Keratinocyte (primary cell): Measurements from ENCODE around the gene SMIM3. TPM values are rescaled to one million over a fixed set of nuclear protein-coding genes. Genes with fewer than 3 reads are reported as not detected.

ENCODE experiments used
- DNase-seq: peaks from one replicate; pipeline ENCODE4 v3.0.0-alpha.2; 2011; ENCODE audit warnings: low read depth, missing footprints, low spot score
- FAIRE-seq: peaks from 2 replicates; lab custom pipeline; 2011; peaks lifted over from hg19 to GRCh38; lab: Jason Lieb, UNC
- H2AFZ ChIP-seq: 2 replicates; pipeline ENCODE4 v1.6.0; 2012; ENCODE audit warnings: low read length, control low read depth, inconsistent platforms; ENCODE audit not compliant: control insufficient read depth
- H3K27ac ChIP-seq: 2 replicates; pipeline ENCODE4 v1.5.1; 2011; ENCODE audit warnings: low read length; ENCODE audit not compliant: control insufficient read depth, insufficient read depth
- H3K27me3 ChIP-seq: 3 replicates; pipeline ENCODE4 v1.6.0; 2011; ENCODE audit warnings: low read length; ENCODE audit not compliant: control insufficient read depth, insufficient read depth; ENCODE audit errors: extremely low read depth
- H3K36me3 ChIP-seq, 2 experiments: 2 replicates in 1 of 2; 3 replicates in 1 of 2; pipeline ENCODE4 v1.5.1; 2011; ENCODE audit warnings: low read length in 2 of 2, mild to moderate bottlenecking in 1 of 2; ENCODE audit not compliant: control insufficient read depth in 2 of 2, insufficient read depth in 2 of 2; ENCODE audit errors: extremely low read depth in 1 of 2
- H3K4me1 ChIP-seq: 3 replicates; pipeline ENCODE4 v1.5.1; 2011; ENCODE audit warnings: low read length; ENCODE audit not compliant: control insufficient read depth, insufficient read depth; ENCODE audit errors: extremely low read depth
- H3K4me2 ChIP-seq: 3 replicates; pipeline ENCODE4 v1.6.0; 2011; ENCODE audit warnings: low read depth, low read length; ENCODE audit not compliant: control insufficient read depth, insufficient read depth; ENCODE audit errors: extremely low read depth
- H3K4me3 ChIP-seq, 3 experiments: fragments of 200-600 bp in 1 of 3; sonication (generic) in 1 of 3; 2 replicates in 2 of 3; 3 replicates in 1 of 3; pipeline ENCODE4 v1.5.1; 2011 to 2016; ENCODE audit warnings: low read length in 3 of 3, mild to moderate bottlenecking in 3 of 3, control low read depth in 2 of 3, inconsistent platforms in 1 of 3, low read depth in 1 of 3, mixed read lengths in 1 of 3, mixed run types in 1 of 3, moderate library complexity in 1 of 3; ENCODE audit not compliant: control insufficient read depth in 2 of 3, insufficient read depth in 2 of 3; ENCODE audit errors: extremely low read depth in 1 of 3
- H3K79me2 ChIP-seq: 2 replicates; pipeline ENCODE4 v1.6.0; 2012; ENCODE audit warnings: low read length; ENCODE audit not compliant: control insufficient read depth, insufficient read depth
- H3K9ac ChIP-seq: 3 replicates; pipeline ENCODE4 v1.6.0; 2011; ENCODE audit warnings: low read length; ENCODE audit not compliant: control insufficient read depth, insufficient read depth; ENCODE audit errors: extremely low read depth
- H3K9me1 ChIP-seq: 3 replicates; pipeline ENCODE4 v1.6.0; 2011; ENCODE audit warnings: low read length; ENCODE audit not compliant: control insufficient read depth, insufficient read depth; ENCODE audit errors: extremely low read depth
- H3K9me3 ChIP-seq: 2 replicates; pipeline ENCODE4 v1.5.1; 2012; ENCODE audit warnings: low read depth, low read length; ENCODE audit not compliant: control insufficient read depth
- H4K20me1 ChIP-seq: 3 replicates; pipeline ENCODE4 v1.6.0; 2011; ENCODE audit warnings: low read length; ENCODE audit not compliant: control insufficient read depth, insufficient read depth; ENCODE audit errors: extremely low read depth
- CTCF ChIP-seq, 3 experiments: IDR thresholded peaks in 1 of 3; conservative IDR thresholded peaks in 1 of 3; optimal IDR thresholded peaks in 1 of 3; 2 replicates in 2 of 3; 3 replicates in 1 of 3; pipeline versions ENCODE3 to v1.5.1; 2011; ENCODE audit warnings: low read length in 3 of 3, mild to moderate bottlenecking in 3 of 3, moderate library complexity in 2 of 3, control low read depth in 1 of 3, inconsistent platforms in 1 of 3; ENCODE audit not compliant: insufficient read depth in 2 of 3; ENCODE audit errors: extremely low read depth in 1 of 3
- EZH2 ChIP-seq: IDR thresholded peaks from one replicate; pipeline ENCODE4 v1.6.1; 2012; ENCODE audit warnings: inconsistent platforms, mild to moderate bottlenecking, low read length, moderate library complexity
- dilution Hi-C: fragments of 300-500 bp; cut with MboI; formaldehyde crosslinking; loops from one replicate; pipeline ENCODE4 v1.7.0; 2020; ENCODE audit warnings: low sequenced_read_pairs; ENCODE audit not compliant: extremely low pct_ligation_motif_present
- polyA plus RNA-seq, 5 experiments: library from polyadenylated mRNA; depleted of rRNA in 3 of 5; stranded (reverse) in 3 of 5; stranded (forward) in 1 of 5; unstranded in 1 of 5; fragments of >200 nt; gene quantifications; 1 replicate in 1 of 5; 2 replicates in 3 of 5; 3 replicates in 1 of 5; pipeline versions ENCODE4 v1.2.1 to v1.2.3, GENCODE V29; 2011 to 2012; ENCODE audit warnings: missing spikeins in 2 of 5, low read depth in 1 of 5, low replicate concordance in 1 of 5

SMIM3 gene
- polyA plus RNA-seq, 1 donor (not counting 4 experiments of a cell fraction or from before 2014, with no cell fraction given) = 29.7 TPM

- no peaks in the 10 kb centered on the region for H3K79me2 ChIP-seq
- dilution Hi-C loops = no loop called here
- DNase-seq (no peak), FAIRE-seq (no peak)
- no peaks in the 10 kb centered on the region for H3K9me1 ChIP-seq
- H4K20me1 ChIP-seq = no peaks in the 10 kb centered on the region
- TF ChIP-seq CTCF (optimal IDR thresholded peaks at IDR 0.05 in 1 of 3, IDR thresholded peaks at IDR 0.05 in 1 of 3, conservative IDR thresholded peaks at IDR 0.05 in 1 of 3; ENCODE audit: extremely low read depth in 1 of 3, insufficient read depth in 2 of 3, low read length in 3 of 3) = no peak
- no peak for TF ChIP-seq EZH2
- H3K4me2 ChIP-seq = no peak overlapping the region
- H3K9ac ChIP-seq = no peak overlapping the region
- H3K27me3 ChIP-seq = no peaks in the 10 kb centered on the region
- no peak overlapping the region for H3K4me3 ChIP-seq
- H3K4me1 ChIP-seq = peaks cover 15% of the 10 kb centered on the region
- no peak overlapping the region for H3K27ac ChIP-seq
- no peaks in the 10 kb centered on the region for H3K36me3 ChIP-seq
- no peak overlapping the region for H2AFZ ChIP-seq
- no peaks in the 10 kb centered on the region for H3K9me3 ChIP-seq
These were observed 12.3 kb upstream of the SMIM3 start for GRCh38 chr5:150766251-150766650.

GRCh38 chr5:150771034-150771795 lies 7.3 kb upstream of the SMIM3 start:
- H4K20me1 ChIP-seq = no peaks in the 10 kb centered on the region
- H3K27me3 ChIP-seq = no peaks in the 10 kb centered on the region
- H3K9me1 ChIP-seq = no peaks in the 10 kb centered on the region
- no peak overlapping the region for H3K27ac ChIP-seq
- H3K9ac ChIP-seq = no peak overlapping the region
- no peaks in the 10 kb centered on the region for H3K9me3 ChIP-seq
- DNase-seq (no peak), FAIRE-seq (no peak)
- H3K4me3 ChIP-seq = no peak overlapping the region
- no peak for TF ChIP-seq EZH2
- TF ChIP-seq CTCF (optimal IDR thresholded peaks at IDR 0.05 in 1 of 3, IDR thresholded peaks at IDR 0.05 in 1 of 3, conservative IDR thresholded peaks at IDR 0.05 in 1 of 3; ENCODE audit: extremely low read depth in 1 of 3, insufficient read depth in 2 of 3, low read length in 3 of 3) = no peak
- no peaks in the 10 kb centered on the region for H3K36me3 ChIP-seq
- dilution Hi-C loops = no loop called here
- peaks cover 14% of the 10 kb centered on the region for H3K4me1 ChIP-seq
- no peaks in the 10 kb centered on the region for H3K79me2 ChIP-seq
- no peak overlapping the region for H2AFZ ChIP-seq
- H3K4me2 ChIP-seq = no peak overlapping the region
